K562 (cell line): ENCODE results near the gene OTUD5. TPM values are rescaled to one million over a fixed set of nuclear protein-coding genes. Genes with fewer than 3 reads are reported as not detected.

Experiments
- CREB5 ChIP-seq: fragments of 250-450 bp; sonication (Bioruptor Pico); IDR thresholded peaks from 2 replicates; pipeline ENCODE4 v1.5.0; 2020; ENCODE audit warnings: mild to moderate bottlenecking
- MAX ChIP-seq: sonication (generic); formaldehyde crosslinking; IDR thresholded peaks from 2 replicates; pipeline ENCODE4 v1.9.0; 2022; ENCODE audit warnings: mild to moderate bottlenecking, missing genetic modification reagents
- MBD1 ChIP-seq: fragments of 250-450 bp; sonication (Bioruptor Pico); IDR thresholded peaks from 2 replicates; pipeline ENCODE4 v1.8.0; 2022; ENCODE audit warnings: inconsistent platforms
- PHF20 ChIP-seq: fragments of 450-650 bp; IDR thresholded peaks from 2 replicates; pipeline ENCODE4 v1.6.1; 2018; ENCODE audit not compliant: partially characterized antibody
- POLR2AphosphoS2 ChIP-seq: IDR thresholded peaks from 2 replicates; pipeline ENCODE4 v1.6.1; 2012; ENCODE audit warnings: low read length, improper control_type of control experiment
- RB1 ChIP-seq: fragments of 450-650 bp; IDR thresholded peaks from 2 replicates; pipeline ENCODE4 v1.6.1; 2017; ENCODE audit warnings: low read depth, mild to moderate bottlenecking
- TAL1 ChIP-seq: fragments of 450-650 bp; IDR thresholded peaks from 2 replicates; pipeline ENCODE4 v1.6.1; 2016; ENCODE audit warnings: mild to moderate bottlenecking
- ZKSCAN1 ChIP-seq: fragments of 150-350 bp; IDR thresholded peaks from 2 replicates; pipeline ENCODE4 v1.6.1; 2016; ENCODE audit warnings: low read depth, low read length
- ZNF12 ChIP-seq: sonication (generic); formaldehyde crosslinking; IDR thresholded peaks from 2 replicates; pipeline ENCODE4 v1.4.0; 2020; ENCODE audit warnings: mild to moderate bottlenecking, missing genetic modification reagents
- ZNF239 ChIP-seq: fragments of 250-450 bp; sonication (Bioruptor Pico); IDR thresholded peaks from 2 replicates; pipeline ENCODE4 v1.4.0; 2020; ENCODE audit warnings: mild to moderate bottlenecking
- ZNF253 ChIP-seq: fragments of 250-450 bp; sonication (Bioruptor Pico); conservative IDR thresholded peaks from 2 replicates; pipeline ENCODE4 v1.6.1; 2021; ENCODE audit warnings: mild to moderate bottlenecking
- ZNF717 ChIP-seq: fragments of 250-450 bp; sonication (Bioruptor Pico); IDR thresholded peaks from 2 replicates; pipeline ENCODE4 v1.5.0; 2021
- ZNF778 ChIP-seq: fragments of 450-650 bp; formaldehyde crosslinking; IDR thresholded peaks from 2 replicates; pipeline ENCODE4 v1.4.0; 2020; ENCODE audit warnings: mild to moderate bottlenecking, moderate library complexity
- polyA plus RNA-seq, 8 experiments: library from polyadenylated mRNA; depleted of rRNA in 4 of 8; stranded (reverse) in 5 of 8; unstranded in 3 of 8; fragments of >200 nt; fragmentation: Nextera tagmentation in 2 of 8; fragmentation: Illumina TruSeq in 1 of 8; extraction: Ambion mirVana in 2 of 8; extraction: Trizol in 1 of 8; gene quantifications; 2 replicates each; pipeline versions ENCODE4 v1.2.1 to v1.2.3, GENCODE V29; 2011 to 2014; ENCODE audit warnings: inconsistent platforms in 1 of 8, missing spikeins in 1 of 8
- total RNA-seq, 7 experiments: library from RNA; depleted of rRNA in 6 of 7; stranded (reverse); fragments of >200 nt in 6 of 7; fragmentation: Illumina TruSeq in 2 of 7; extraction: Trizol in 2 of 7; gene quantifications; 2 replicates each; pipeline versions ENCODE4 v1.2.1 to v1.2.3, GENCODE V29; 2011 to 2021; ENCODE audit warnings: low replicate concordance in 1 of 7
- TF ChIP-seq, protein P1 (sequence below): fragments of 250-450 bp; sonication (Bioruptor Pico); IDR thresholded peaks from 2 replicates; pipeline ENCODE4 v1.5.0; 2021; ENCODE audit warnings: mild to moderate bottlenecking, moderate library complexity
- TF ChIP-seq, protein P2 (sequence below): fragments of 450-650 bp; IDR thresholded peaks from 2 replicates; pipeline ENCODE4 v1.6.1; 2018; ENCODE audit not compliant: partially characterized antibody
- TF ChIP-seq, protein P3 (sequence below): sonication (generic); formaldehyde crosslinking; IDR thresholded peaks from 2 replicates; pipeline ENCODE4 v1.8.0; 2022; ENCODE audit warnings: mild to moderate bottlenecking, missing genetic modification reagents

OTUD5 gene
- total and polyA plus RNA-seq, 9 of the 15 experiments (the other 6 are each of a cell fraction or from before 2014, with no cell fraction given) = 3.6 to 102 (median 59.0) TPM

- 0 out of 2 replicates have a peak, but pooled peaks have one; percentile 66 for TF ChIP-seq ZNF12 (CRISPR knock-in tag)
- TF ChIP-seq PHF20 = peak; percentile 83
- peak; percentile 99 for TF ChIP-seq POLR2AphosphoS2
- TF ChIP-seq TAL1 = 0 out of 2 replicates have a peak, but pooled peaks have one; percentile 16
- no peak for TF ChIP-seq MBD1 (CRISPR knock-in tag)
- no peak for TF ChIP-seq ZNF239
- TF ChIP-seq ZNF717 (CRISPR knock-in tag) = 0 out of 2 replicates have a peak, but pooled peaks have one; percentile 82
- no peak for TF ChIP-seq ZNF778 (CRISPR knock-in tag)
- TF ChIP-seq, protein P1, sequence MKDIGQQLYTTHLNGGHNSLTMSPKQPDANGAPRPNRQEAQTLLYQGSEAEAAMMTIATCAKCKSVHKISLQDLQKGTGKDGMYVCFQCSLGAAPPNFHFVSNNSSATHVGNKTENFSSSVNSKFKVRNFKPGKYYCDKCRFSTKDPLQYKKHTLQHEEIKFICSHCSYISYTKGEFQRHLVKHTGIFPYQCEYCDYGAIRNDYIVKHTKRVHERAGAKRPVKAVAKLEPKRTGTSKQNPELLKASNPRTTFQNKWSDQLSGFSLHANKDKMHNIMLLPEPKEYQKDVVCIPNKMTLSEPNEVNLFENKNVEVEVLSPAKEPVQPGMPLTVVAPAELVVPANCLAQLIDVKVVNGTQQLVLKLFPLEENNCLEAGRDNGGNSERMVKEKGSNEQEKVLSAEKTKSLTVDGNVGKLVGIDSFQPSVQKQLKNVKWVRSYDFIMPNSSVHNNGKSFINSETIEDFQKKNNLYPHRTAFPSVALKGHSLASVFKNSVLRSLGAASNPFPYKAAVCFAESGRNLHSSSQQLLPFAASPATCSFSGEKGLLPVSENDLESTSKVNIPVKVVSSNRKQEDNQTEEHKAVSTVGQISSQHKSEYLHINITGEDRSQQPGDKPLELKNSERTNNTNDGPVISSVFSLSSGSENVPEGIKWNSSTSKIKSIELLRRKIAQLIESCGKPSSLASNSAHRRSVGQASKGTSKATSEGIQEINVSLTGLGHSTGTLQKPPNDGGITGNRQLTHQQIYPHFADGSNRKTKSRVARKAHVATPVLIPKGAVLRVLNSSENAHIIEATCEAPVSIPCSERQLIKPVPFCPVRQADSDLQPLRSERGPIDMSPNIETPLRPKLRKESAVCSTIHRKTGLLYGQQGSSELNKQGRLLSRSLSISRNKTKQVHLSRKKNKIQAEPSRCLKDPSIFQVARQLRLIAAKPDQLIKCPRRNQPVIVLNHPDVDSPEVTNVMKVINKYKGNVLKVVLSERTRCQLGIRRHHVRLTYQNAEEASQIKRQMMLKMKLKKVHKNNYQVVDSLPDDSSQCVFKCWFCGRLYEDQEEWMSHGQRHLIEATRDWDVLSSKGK (CRISPR knock-in tag) = peak; percentile 54; the same call in 1 of the 2 replicates
- TF ChIP-seq CREB5 = peak; percentile 81
- TF ChIP-seq, protein P2, sequence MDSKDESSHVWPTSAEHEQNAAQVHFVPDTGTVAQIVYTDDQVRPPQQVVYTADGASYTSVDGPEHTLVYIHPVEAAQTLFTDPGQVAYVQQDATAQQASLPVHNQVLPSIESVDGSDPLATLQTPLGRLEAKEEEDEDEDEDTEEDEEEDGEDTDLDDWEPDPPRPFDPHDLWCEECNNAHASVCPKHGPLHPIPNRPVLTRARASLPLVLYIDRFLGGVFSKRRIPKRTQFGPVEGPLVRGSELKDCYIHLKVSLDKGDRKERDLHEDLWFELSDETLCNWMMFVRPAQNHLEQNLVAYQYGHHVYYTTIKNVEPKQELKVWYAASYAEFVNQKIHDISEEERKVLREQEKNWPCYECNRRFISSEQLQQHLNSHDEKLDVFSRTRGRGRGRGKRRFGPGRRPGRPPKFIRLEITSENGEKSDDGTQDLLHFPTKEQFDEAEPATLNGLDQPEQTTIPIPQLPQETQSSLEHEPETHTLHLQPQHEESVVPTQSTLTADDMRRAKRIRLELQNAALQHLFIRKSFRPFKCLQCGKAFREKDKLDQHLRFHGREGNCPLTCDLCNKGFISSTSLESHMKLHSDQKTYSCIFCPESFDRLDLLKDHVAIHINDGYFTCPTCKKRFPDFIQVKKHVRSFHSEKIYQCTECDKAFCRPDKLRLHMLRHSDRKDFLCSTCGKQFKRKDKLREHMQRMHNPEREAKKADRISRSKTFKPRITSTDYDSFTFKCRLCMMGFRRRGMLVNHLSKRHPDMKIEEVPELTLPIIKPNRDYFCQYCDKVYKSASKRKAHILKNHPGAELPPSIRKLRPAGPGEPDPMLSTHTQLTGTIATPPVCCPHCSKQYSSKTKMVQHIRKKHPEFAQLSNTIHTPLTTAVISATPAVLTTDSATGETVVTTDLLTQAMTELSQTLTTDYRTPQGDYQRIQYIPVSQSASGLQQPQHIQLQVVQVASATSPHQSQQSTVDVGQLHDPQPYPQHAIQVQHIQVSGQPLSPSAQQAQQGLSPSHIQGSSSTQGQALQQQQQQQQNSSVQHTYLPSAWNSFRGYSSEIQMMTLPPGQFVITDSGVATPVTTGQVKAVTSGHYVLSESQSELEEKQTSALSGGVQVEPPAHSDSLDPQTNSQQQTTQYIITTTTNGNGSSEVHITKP = no peak
- peak; percentile 77; the same call in 1 of the 2 replicates for TF ChIP-seq ZNF253 (CRISPR knock-in tag)
- TF ChIP-seq ZKSCAN1 = 0 out of 2 replicates have a peak, but pooled peaks have one; percentile 5
- TF ChIP-seq RB1 = 0 out of 2 replicates have a peak, but pooled peaks have one; percentile 23
- peak; percentile 62 for TF ChIP-seq MAX
- TF ChIP-seq, protein P3, sequence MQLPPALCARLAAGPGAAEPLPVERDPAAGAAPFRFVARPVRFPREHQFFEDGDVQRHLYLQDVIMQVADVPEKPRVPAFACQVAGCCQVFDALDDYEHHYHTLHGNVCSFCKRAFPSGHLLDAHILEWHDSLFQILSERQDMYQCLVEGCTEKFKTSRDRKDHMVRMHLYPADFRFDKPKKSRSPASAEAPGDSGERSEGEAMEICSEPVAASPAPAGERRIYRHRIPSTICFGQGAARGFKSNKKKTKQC (CRISPR knock-in tag) = peak; percentile 60
These were observed 45.8 kb downstream of the OTUD5 start, which contains the start of gene SLC35A2 (continued) for GRCh38 chrX:48911412-48912182.
